Eye (tissue), 1 donor: ENCODE measurements around the gene ZNF511.
"Not testable (repeated sequence)": the region's sequence is repeated elsewhere in the genome, so short reads cannot be mapped to it uniquely, and the experiment has no call there.

ENCODE experiments used
- DNase-seq: peaks from one replicate; pipeline ENCODE4 v3.0.0-alpha.2; 2015

ZNF511 gene

GRCh38 chr10:133316732-133317131 lies 8.0 kb downstream of the ZNF511 start:
- DNase-seq = no peak

GRCh38 chr10:133318494-133319127 lies 9.9 kb downstream of the ZNF511 start:
- peak; percentile 92 for DNase-seq

- not testable (repeated sequence) for DNase-seq
Observed at GRCh38 chr10:133320852-133321422, 12.2 kb downstream of the ZNF511 start.

GRCh38 chr10:133322064-133322709 lies 13.5 kb downstream of the ZNF511 start:
- DNase-seq = not testable (repeated sequence)

- DNase-seq = peak; percentile 71
Observed at GRCh38 chr10:133324198-133324792, 15.6 kb downstream of the ZNF511 start.

GRCh38 chr10:133324857-133325260 lies 16.1 kb downstream of the ZNF511 start:
- no peak for DNase-seq

- peak; percentile 71 for DNase-seq
Observed at GRCh38 chr10:133325440-133326222, 16.9 kb downstream of the ZNF511 start.

GRCh38 chr10:133326223-133326551 lies 17.5 kb downstream of the ZNF511 start:
- no peak for DNase-seq

GRCh38 chr10:133326745-133327650 lies 18.3 kb downstream of the ZNF511 start:
- DNase-seq = no peak

- DNase-seq = no peak
Observed at GRCh38 chr10:133327651-133328357, 19.1 kb downstream of the ZNF511 start.

GRCh38 chr10:133328358-133329343 lies 19.9 kb downstream of the ZNF511 start:
- no peak for DNase-seq

GRCh38 chr10:133329491-133330202 lies 20.9 kb downstream of the ZNF511 start:
- DNase-seq = peak; percentile 96

GRCh38 chr10:133332936-133333699 lies 24.4 kb downstream of the ZNF511 start:
- no peak for DNase-seq

- DNase-seq = peak; percentile 64
Observed at GRCh38 chr10:133334503-133335245, 26.0 kb downstream of the ZNF511 start.

- peak; percentile 92 for DNase-seq
Observed at GRCh38 chr10:133335246-133336117, 26.8 kb downstream of the ZNF511 start.

- DNase-seq = peak; percentile 51
Observed at GRCh38 chr10:133336118-133336576, 27.4 kb downstream of the ZNF511 start.
